Stomach (tissue), 4 donors: Measurements from ENCODE around the gene RDX.

Experiments used
- CTCF ChIP-seq, 7 experiments: fragments of 450-650 bp in 4 of 7; fragments of 200-600 bp in 3 of 7; sonication (generic) in 3 of 7; IDR thresholded peaks; one replicate each; pipeline ENCODE4 v1.5.1; 2016 to 2019; ENCODE audit warnings: antibody characterized with exemption in 7 of 7, control low read depth in 2 of 7, mild to moderate bottlenecking in 1 of 7
- EP300 ChIP-seq: sonication (generic); formaldehyde crosslinking; IDR thresholded peaks from one replicate; pipeline ENCODE4 v1.6.1; 2017; ENCODE audit warnings: antibody characterized with exemption
- POLR2A ChIP-seq, 4 donors: fragments of 450-650 bp; IDR thresholded peaks; one replicate each; pipeline ENCODE4 v1.6.1; 2016; ENCODE audit warnings: antibody characterized with exemption in 4 of 4, control low read depth in 2 of 4, mild to moderate bottlenecking in 1 of 4, moderate library complexity in 1 of 4
- POLR2AphosphoS5 ChIP-seq, 3 donors: sonication (generic); formaldehyde crosslinking; IDR thresholded peaks; one replicate each; pipeline ENCODE4 v1.6.1; 2016; ENCODE audit warnings: antibody characterized with exemption in 3 of 3

- TF ChIP-seq CTCF (IDR thresholded peaks at IDR 0.05) (no peak), POLR2A (IDR thresholded peaks at IDR 0.05) (no peak), EP300 (no peak), POLR2AphosphoS5 (IDR thresholded peaks at IDR 0.05) (no peak)
These were observed 113.5 kb downstream of the RDX start for GRCh38 chr11:110182886-110183285.
